HEK293 (cell line): ENCODE data around the gene CNKSR3.

Experiments
- ATF2 ChIP-seq: fragments of 450-650 bp; formaldehyde crosslinking; IDR thresholded peaks from 2 replicates; pipeline ENCODE4 v1.5.1; 2016; ENCODE audit warnings: missing biosample characterization, missing genetic modification characterization, low read depth
- BCL11A ChIP-seq: fragments of 450-650 bp; formaldehyde crosslinking; IDR thresholded peaks from 2 replicates; pipeline ENCODE4 v1.5.1; 2016; ENCODE audit warnings: low read depth, missing biosample characterization, missing genetic modification characterization
- CTCF ChIP-seq: fragments of 450-650 bp; formaldehyde crosslinking; IDR thresholded peaks from 2 replicates; pipeline ENCODE4 v1.5.1; 2016; ENCODE audit warnings: missing biosample characterization, missing genetic modification characterization
- FEZF1 ChIP-seq: fragments of 450-650 bp; formaldehyde crosslinking; IDR thresholded peaks from 2 replicates; pipeline ENCODE4 v1.5.1; 2016; ENCODE audit warnings: missing biosample characterization, missing genetic modification characterization
- KLF16 ChIP-seq: fragments of 450-650 bp; formaldehyde crosslinking; IDR thresholded peaks from 2 replicates; pipeline ENCODE4 v1.5.1; 2017; ENCODE audit warnings: missing biosample characterization, missing genetic modification characterization
- PRDM10 ChIP-seq: fragments of 450-650 bp; formaldehyde crosslinking; IDR thresholded peaks from 2 replicates; pipeline ENCODE4 v1.5.1; 2016; ENCODE audit warnings: missing biosample characterization, missing genetic modification characterization
- TCF7L2 ChIP-seq: IDR thresholded peaks from 2 replicates; pipeline ENCODE4 v1.6.1; 2011; ENCODE audit warnings: low read depth, mild to moderate bottlenecking, inconsistent platforms, low read length, moderate library complexity, borderline replicate concordance
- YY1 ChIP-seq: fragments of 450-650 bp; formaldehyde crosslinking; IDR thresholded peaks from 2 replicates; pipeline ENCODE4 v1.5.1; 2018; ENCODE audit warnings: missing biosample characterization, missing genetic modification characterization
- ZNF114 ChIP-seq: fragments of 450-650 bp; formaldehyde crosslinking; IDR thresholded peaks from 2 replicates; pipeline ENCODE4 v1.5.0; 2017; ENCODE audit warnings: missing biosample characterization, missing genetic modification characterization
- ZNF121 ChIP-seq: fragments of 450-650 bp; formaldehyde crosslinking; IDR thresholded peaks from 2 replicates; pipeline ENCODE4 v1.5.1; 2016; ENCODE audit warnings: missing biosample characterization, missing genetic modification characterization
- ZNF146 ChIP-seq: fragments of 450-650 bp; formaldehyde crosslinking; IDR thresholded peaks from 2 replicates; pipeline ENCODE4 v1.5.1; 2016; ENCODE audit warnings: missing biosample characterization, missing genetic modification characterization
- ZNF26 ChIP-seq: fragments of 450-650 bp; formaldehyde crosslinking; IDR thresholded peaks from 2 replicates; pipeline ENCODE4 v1.5.1; 2016; ENCODE audit warnings: missing biosample characterization, missing genetic modification characterization
- ZNF398 ChIP-seq: fragments of 450-650 bp; formaldehyde crosslinking; IDR thresholded peaks from 2 replicates; pipeline ENCODE4 v1.5.1; 2017; ENCODE audit warnings: missing biosample characterization, missing genetic modification characterization
- ZNF785 ChIP-seq: fragments of 450-650 bp; formaldehyde crosslinking; IDR thresholded peaks from 2 replicates; pipeline ENCODE4 v1.5.1; 2016; ENCODE audit warnings: missing biosample characterization, missing genetic modification characterization

- no peak for TF ChIP-seq ZNF26 (tag by site-specific recombination)
- TF ChIP-seq ATF2 (tag by site-specific recombination), result no peak
- TF ChIP-seq ZNF114 (tag by site-specific recombination), result no peak
- no peak for TF ChIP-seq BCL11A (tag by site-specific recombination)
- TF ChIP-seq CTCF (tag by site-specific recombination), result no peak
- TF ChIP-seq TCF7L2, result no peak
- TF ChIP-seq ZNF785 (tag by site-specific recombination), result no peak
- no peak for TF ChIP-seq PRDM10 (tag by site-specific recombination)
- no peak for TF ChIP-seq ZNF121 (tag by site-specific recombination)
- TF ChIP-seq KLF16, result no peak
- TF ChIP-seq FEZF1 (tag by site-specific recombination), result no peak
- no peak for TF ChIP-seq ZNF146 (tag by site-specific recombination)
- TF ChIP-seq ZNF398 (tag by site-specific recombination), result no peak
- TF ChIP-seq YY1 (tag by site-specific recombination), result no peak
These were observed 41.7 kb downstream of the CNKSR3 start for GRCh38 chr6:154468760-154469159.
